Neural cell (in vitro differentiated cells): ENCODE data around the gene TNP2. TPM values are rescaled to one million over a fixed set of nuclear protein-coding genes. Genes with fewer than 3 reads are reported as not detected.

Experiments used
- H2AFZ ChIP-seq: fragments of 200-600, 300-800 bp; sonication (generic), shearing (Covaris generic); 2 replicates; pipeline ENCODE4 v1.6.0; 2014; ENCODE audit warnings: low read depth, mild to moderate bottlenecking, antibody characterized with exemption, low read length, moderate library complexity
- H3F3A ChIP-seq: fragments of 200-600 bp; shearing (Covaris generic); 2 replicates; pipeline ENCODE4 v1.6.1; 2016; ENCODE audit warnings: mild to moderate bottlenecking, moderate library complexity, mixed read lengths, antibody characterized with exemption, low read length; ENCODE audit not compliant: insufficient read depth, poor library complexity, severe bottlenecking
- H3K27ac ChIP-seq: fragments of 200-600, 300-800 bp; sonication (generic), shearing (Covaris generic); 2 replicates; pipeline ENCODE4 v1.5.1; 2014; ENCODE audit warnings: mild to moderate bottlenecking, low read length, moderate library complexity
- H3K27me3 ChIP-seq: fragments of 300-800, 200-600 bp; sonication (generic), shearing (Covaris generic); 2 replicates; pipeline ENCODE4 v1.6.0; 2014; ENCODE audit warnings: mild to moderate bottlenecking, low read depth, low read length, moderate library complexity; ENCODE audit not compliant: insufficient read depth
- H3K36me3 ChIP-seq: fragments of 300-800, 200-600 bp; sonication (generic), shearing (Covaris generic); 2 replicates; pipeline ENCODE4 v1.5.1; 2014; ENCODE audit warnings: mild to moderate bottlenecking, antibody characterized with exemption, low read length, moderate library complexity; ENCODE audit not compliant: insufficient read depth
- H3K4me2 ChIP-seq: fragments of 300-800, 200-600 bp; sonication (generic), shearing (Covaris generic); 2 replicates; pipeline ENCODE4 v1.6.0; 2014; ENCODE audit warnings: mild to moderate bottlenecking, low read length
- H3K4me3 ChIP-seq: fragments of 300-800, 200-600 bp; sonication (generic), shearing (Covaris generic); 2 replicates; pipeline ENCODE4 v1.5.1; 2014; ENCODE audit warnings: mild to moderate bottlenecking, low read length, moderate library complexity
- H3K79me2 ChIP-seq: fragments of 200-600 bp; shearing (Covaris generic); replicated peaks from 2 replicates; pipeline ENCODE4 v1.6.0; 2014; ENCODE audit warnings: mild to moderate bottlenecking, low read length, moderate library complexity; ENCODE audit not compliant: insufficient read depth
- H3K9ac ChIP-seq: fragments of 300-800, 200-600 bp; sonication (generic), shearing (Covaris generic); 2 replicates; pipeline ENCODE4 v1.6.1; 2016; ENCODE audit warnings: mild to moderate bottlenecking, low read length, mixed read lengths
- H3K9me2 ChIP-seq: fragments of 200-600 bp; shearing (Covaris generic); 2 replicates; pipeline ENCODE4 v1.6.1; 2016; ENCODE audit warnings: mild to moderate bottlenecking, low read length, mixed read lengths; ENCODE audit not compliant: insufficient read depth
- H3K9me3 ChIP-seq: fragments of 200-600, 300-800 bp; sonication (generic), shearing (Covaris generic); 2 replicates; pipeline ENCODE4 v1.6.1; 2016; ENCODE audit warnings: mild to moderate bottlenecking, mixed run types, low read length, moderate library complexity, mixed read lengths
- H4K20me1 ChIP-seq: fragments of 200-600 bp; shearing (Covaris generic); 2 replicates; pipeline ENCODE4 v1.6.1; 2016; ENCODE audit warnings: mild to moderate bottlenecking, mixed run types; ENCODE audit not compliant: insufficient read depth
- EP300 ChIP-seq: fragments of 450-650 bp; conservative IDR thresholded peaks from 2 replicates; pipeline ENCODE4 v1.6.1; 2014; ENCODE audit warnings: antibody characterized with exemption, mild to moderate bottlenecking, moderate library complexity; ENCODE audit not compliant: poor library complexity, severe bottlenecking
- EZH2 ChIP-seq: fragments of 200-600, 300-800 bp; shearing (Covaris generic), sonication (generic); IDR thresholded peaks from 2 replicates; pipeline ENCODE4 v1.6.1; 2014; ENCODE audit warnings: antibody characterized with exemption, low read length, borderline replicate concordance, mild to moderate bottlenecking; ENCODE audit not compliant: insufficient read depth, poor library complexity, severe bottlenecking
- MXI1 ChIP-seq: fragments of 450-650 bp; conservative IDR thresholded peaks from 2 replicates; pipeline ENCODE4 v1.6.1; 2014; ENCODE audit warnings: antibody characterized with exemption, mild to moderate bottlenecking; ENCODE audit not compliant: poor library complexity, severe bottlenecking
- POLR2AphosphoS5 ChIP-seq: IDR thresholded peaks from 2 replicates; pipeline ENCODE4 v1.6.1; 2012
- RAD21 ChIP-seq: fragments of 450-650 bp; conservative IDR thresholded peaks from 2 replicates; pipeline ENCODE4 v1.6.1; 2014; ENCODE audit warnings: antibody characterized with exemption, mild to moderate bottlenecking, moderate library complexity
- SMC3 ChIP-seq: fragments of 450-650 bp; conservative IDR thresholded peaks from 2 replicates; pipeline ENCODE4 v1.6.1; 2014; ENCODE audit warnings: antibody characterized with exemption, mild to moderate bottlenecking, moderate library complexity; ENCODE audit not compliant: poor library complexity
- TAF1 ChIP-seq: IDR thresholded peaks from 2 replicates; pipeline ENCODE4 v1.6.1; 2012; ENCODE audit warnings: low read depth
- polyA plus RNA-seq: library from polyadenylated mRNA; depleted of rRNA; stranded (reverse); fragments of >200 nt; gene quantifications from 2 replicates; pipeline ENCODE4 v1.2.3, GENCODE V29; 2014
- TF ChIP-seq, protein P1 (sequence below): IDR thresholded peaks from 2 replicates; pipeline ENCODE4 v1.6.1; 2012; ENCODE audit warnings: borderline replicate concordance
- TF ChIP-seq, protein P2 (sequence below): fragments of 450-650 bp; IDR thresholded peaks from 2 replicates; pipeline ENCODE4 v1.5.1; 2014; ENCODE audit warnings: antibody characterized with exemption, mild to moderate bottlenecking, moderate library complexity; ENCODE audit not compliant: poor library complexity, severe bottlenecking

TNP2 gene
- polyA plus RNA-seq, 1 donor from 2014 or later = not detected

- H3F3A ChIP-seq = no peaks in the 10 kb centered on the region
- no peaks in the 10 kb centered on the region for H3K79me2 ChIP-seq
- H2AFZ ChIP-seq = no peak overlapping the region
- no peaks in the 10 kb centered on the region for H3K27me3 ChIP-seq
- no peak overlapping the region for H3K27ac ChIP-seq
- no peak overlapping the region for H3K4me2 ChIP-seq
- H3K4me3 ChIP-seq = no peak overlapping the region
- H4K20me1 ChIP-seq = no peaks in the 10 kb centered on the region
- TF ChIP-seq TAF1 (no peak), EP300 (no peak), MXI1 (no peak), EZH2 (no peak), RAD21 (no peak), POLR2AphosphoS5 (no peak), SMC3 (no peak)
- TF ChIP-seq, protein P1, sequence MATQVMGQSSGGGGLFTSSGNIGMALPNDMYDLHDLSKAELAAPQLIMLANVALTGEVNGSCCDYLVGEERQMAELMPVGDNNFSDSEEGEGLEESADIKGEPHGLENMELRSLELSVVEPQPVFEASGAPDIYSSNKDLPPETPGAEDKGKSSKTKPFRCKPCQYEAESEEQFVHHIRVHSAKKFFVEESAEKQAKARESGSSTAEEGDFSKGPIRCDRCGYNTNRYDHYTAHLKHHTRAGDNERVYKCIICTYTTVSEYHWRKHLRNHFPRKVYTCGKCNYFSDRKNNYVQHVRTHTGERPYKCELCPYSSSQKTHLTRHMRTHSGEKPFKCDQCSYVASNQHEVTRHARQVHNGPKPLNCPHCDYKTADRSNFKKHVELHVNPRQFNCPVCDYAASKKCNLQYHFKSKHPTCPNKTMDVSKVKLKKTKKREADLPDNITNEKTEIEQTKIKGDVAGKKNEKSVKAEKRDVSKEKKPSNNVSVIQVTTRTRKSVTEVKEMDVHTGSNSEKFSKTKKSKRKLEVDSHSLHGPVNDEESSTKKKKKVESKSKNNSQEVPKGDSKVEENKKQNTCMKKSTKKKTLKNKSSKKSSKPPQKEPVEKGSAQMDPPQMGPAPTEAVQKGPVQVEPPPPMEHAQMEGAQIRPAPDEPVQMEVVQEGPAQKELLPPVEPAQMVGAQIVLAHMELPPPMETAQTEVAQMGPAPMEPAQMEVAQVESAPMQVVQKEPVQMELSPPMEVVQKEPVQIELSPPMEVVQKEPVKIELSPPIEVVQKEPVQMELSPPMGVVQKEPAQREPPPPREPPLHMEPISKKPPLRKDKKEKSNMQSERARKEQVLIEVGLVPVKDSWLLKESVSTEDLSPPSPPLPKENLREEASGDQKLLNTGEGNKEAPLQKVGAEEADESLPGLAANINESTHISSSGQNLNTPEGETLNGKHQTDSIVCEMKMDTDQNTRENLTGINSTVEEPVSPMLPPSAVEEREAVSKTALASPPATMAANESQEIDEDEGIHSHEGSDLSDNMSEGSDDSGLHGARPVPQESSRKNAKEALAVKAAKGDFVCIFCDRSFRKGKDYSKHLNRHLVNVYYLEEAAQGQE = no peak
- TF ChIP-seq, protein P2, sequence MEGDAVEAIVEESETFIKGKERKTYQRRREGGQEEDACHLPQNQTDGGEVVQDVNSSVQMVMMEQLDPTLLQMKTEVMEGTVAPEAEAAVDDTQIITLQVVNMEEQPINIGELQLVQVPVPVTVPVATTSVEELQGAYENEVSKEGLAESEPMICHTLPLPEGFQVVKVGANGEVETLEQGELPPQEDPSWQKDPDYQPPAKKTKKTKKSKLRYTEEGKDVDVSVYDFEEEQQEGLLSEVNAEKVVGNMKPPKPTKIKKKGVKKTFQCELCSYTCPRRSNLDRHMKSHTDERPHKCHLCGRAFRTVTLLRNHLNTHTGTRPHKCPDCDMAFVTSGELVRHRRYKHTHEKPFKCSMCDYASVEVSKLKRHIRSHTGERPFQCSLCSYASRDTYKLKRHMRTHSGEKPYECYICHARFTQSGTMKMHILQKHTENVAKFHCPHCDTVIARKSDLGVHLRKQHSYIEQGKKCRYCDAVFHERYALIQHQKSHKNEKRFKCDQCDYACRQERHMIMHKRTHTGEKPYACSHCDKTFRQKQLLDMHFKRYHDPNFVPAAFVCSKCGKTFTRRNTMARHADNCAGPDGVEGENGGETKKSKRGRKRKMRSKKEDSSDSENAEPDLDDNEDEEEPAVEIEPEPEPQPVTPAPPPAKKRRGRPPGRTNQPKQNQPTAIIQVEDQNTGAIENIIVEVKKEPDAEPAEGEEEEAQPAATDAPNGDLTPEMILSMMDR = no peak
- no peaks in the 10 kb centered on the region for H3K36me3 ChIP-seq
- H3K9ac ChIP-seq = no peak overlapping the region
- no peaks in the 10 kb centered on the region for H3K9me3 ChIP-seq
- no peaks in the 10 kb centered on the region for H3K9me2 ChIP-seq
Measured at GRCh38 chr16:11262915-11263314, 6.2 kb downstream of the TNP2 start.

GRCh38 chr16:11260596-11260966 is 8.5 kb downstream of the TNP2 start:
- Histone ChIP-seq H3K9ac (no peak overlapping the region), H3K79me2 (no peaks in the 10 kb centered on the region)
- TF ChIP-seq SMC3 (no peak), EZH2 (no peak), MXI1 (no peak), EP300 (no peak), RAD21 (no peak), POLR2AphosphoS5 (no peak), TAF1 (no peak)
- TF ChIP-seq, protein P1 = no peak
- TF ChIP-seq, protein P2 = no peak

More at GRCh38 chr16:11260596-11260966, 8.5 kb downstream of the TNP2 start:
- Histone ChIP-seq H3K36me3 (no peaks in the 10 kb centered on the region), H3K4me3 (no peak overlapping the region), H3K4me2 (no peak overlapping the region), H3K9me2 (no peaks in the 10 kb centered on the region), H3F3A (no peaks in the 10 kb centered on the region), H4K20me1 (no peaks in the 10 kb centered on the region), H3K27me3 (peaks cover 17% of the 10 kb centered on the region), H3K27ac (no peak overlapping the region), H2AFZ (no peak overlapping the region), H3K9me3 (no peaks in the 10 kb centered on the region)
